ENCODE results near the gene SHISA8. TPM values are rescaled to one million over a fixed set of nuclear protein-coding genes. Genes with fewer than 3 reads are reported as not detected.

SHISA8 gene
- total RNA-seq, 1 donor from 2014 or later = not detected

DNA sequence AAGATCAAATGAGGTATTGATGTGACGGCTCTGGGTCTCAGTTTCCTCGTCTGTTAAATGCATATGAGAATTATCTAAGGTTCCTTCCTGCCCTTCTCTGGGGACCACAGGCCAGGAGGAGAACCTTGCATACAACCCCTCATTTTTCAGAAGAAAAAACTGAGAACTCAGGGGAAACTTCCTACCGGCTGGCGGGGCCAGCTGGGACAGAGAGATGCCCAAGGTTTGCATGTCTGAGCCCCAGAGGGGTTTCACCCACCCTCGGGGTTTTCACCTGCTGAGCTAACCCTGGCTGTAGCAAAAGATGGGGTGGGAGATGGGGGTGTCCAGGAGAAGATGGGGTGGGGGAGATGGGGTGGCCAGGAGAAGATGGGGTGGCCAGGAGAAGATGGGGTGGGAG is 7.5 kb upstream of the SHISA8 start:
- H3K4me3 ChIP-seq = no peak overlapping the region
- no peak overlapping the region for H2AFZ ChIP-seq (replicated peaks)
- H3K27me3 ChIP-seq = peaks cover 100% of the 10 kb centered on the region
- no peak overlapping the region for H3K27ac ChIP-seq
- Mint-ChIP-seq H3K36me3 (peaks cover 2% of the 10 kb centered on the region), H3K27me3 (ENCODE audit: insufficient read depth, low read depth) (peaks cover 32% of the 10 kb centered on the region), H3K27ac (no peak overlapping the region), H3K4me3 (no peak overlapping the region), H3K9me3 (no peaks in the 10 kb centered on the region), H3K4me1 (peaks cover 18% of the 10 kb centered on the region)
- no peaks in the 10 kb centered on the region for H3K79me2 ChIP-seq (ENCODE audit: low read depth)
- peaks cover 13% of the 10 kb centered on the region for H3K4me1 ChIP-seq
- no peaks in the 10 kb centered on the region for H3K36me3 ChIP-seq
- no peak overlapping the region for H3K4me2 ChIP-seq
- H3K9me3 ChIP-seq (ENCODE audit: low read depth) = no peaks in the 10 kb centered on the region
- peaks cover 21% of the 10 kb centered on the region for H3F3A ChIP-seq (ENCODE audit: low read depth)
- DNase-seq (ENCODE audit: low spot score) = no peak
- H3K9ac ChIP-seq = no peak overlapping the region
- no peak for TF ChIP-seq CTCF (IDR thresholded peaks at IDR 0.05)
- TF ChIP-seq EZH2 (IDR thresholded peaks at IDR 0.05) = no peak
- no peak for TF ChIP-seq EZH2phosphoT487 (IDR thresholded peaks at IDR 0.05)
- peaks cover 48% of the 10 kb centered on the region for H4K20me1 ChIP-seq (ENCODE audit: low read depth)

DNA sequence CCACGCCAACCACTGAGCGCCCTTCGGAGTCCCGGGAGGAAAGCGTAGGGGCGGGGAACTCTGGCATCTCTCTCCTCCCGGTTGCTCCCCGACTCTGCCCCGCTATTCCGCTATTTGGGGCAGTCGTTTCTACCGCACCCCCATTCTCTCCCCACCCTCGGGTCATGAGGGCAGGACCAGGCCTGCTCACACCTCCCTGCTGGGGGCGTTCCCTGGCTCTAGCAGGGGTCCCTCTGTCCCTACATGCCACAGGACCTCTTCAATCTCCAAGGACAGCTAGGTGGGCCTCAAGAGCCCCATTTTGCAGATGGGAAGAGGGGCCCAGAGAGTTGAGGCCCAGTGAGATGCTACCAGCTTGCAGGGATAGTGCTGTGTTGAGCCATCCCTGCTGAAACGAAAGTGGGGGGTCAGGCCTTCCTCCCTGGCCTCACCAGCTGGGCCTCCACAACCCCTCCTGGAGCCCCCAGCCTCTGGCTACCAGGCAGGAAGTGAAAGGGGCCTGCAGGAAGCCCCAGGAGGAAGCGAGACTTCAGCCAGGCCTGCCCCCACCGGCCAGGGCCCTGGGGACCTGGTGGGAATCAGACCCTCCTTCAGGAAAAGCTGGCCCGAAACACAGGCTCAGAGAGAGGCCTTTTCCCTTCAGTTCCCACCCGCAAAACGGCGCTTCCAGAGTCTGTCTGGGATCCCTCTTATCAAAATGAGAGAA is 5.5 kb upstream of the SHISA8 start:
- Histone ChIP-seq H3K9me3 (ENCODE audit: low read depth) (no peaks in the 10 kb centered on the region), H3K4me3 (no peak overlapping the region), H3K79me2 (ENCODE audit: low read depth) (no peaks in the 10 kb centered on the region), H3K27me3 (peaks cover 100% of the 10 kb centered on the region), H3K36me3 (no peaks in the 10 kb centered on the region), H2AFZ (replicated peaks) (no peak overlapping the region), H3F3A (ENCODE audit: low read depth) (peaks cover 19% of the 10 kb centered on the region), H3K9ac (no peak overlapping the region), H3K4me2 (peak overlapping the region; percentile 67), H3K27ac (no peak overlapping the region), H3K4me1 (peaks cover 15% of the 10 kb centered on the region), H4K20me1 (ENCODE audit: low read depth) (peaks cover 60% of the 10 kb centered on the region)
- H3K27ac Mint-ChIP-seq = no peak overlapping the region
- peaks cover 45% of the 10 kb centered on the region for H3K27me3 Mint-ChIP-seq (ENCODE audit: insufficient read depth, low read depth)
- H3K4me1 Mint-ChIP-seq = peaks cover 25% of the 10 kb centered on the region
- H3K4me3 Mint-ChIP-seq = no peak overlapping the region
- no peak for DNase-seq (ENCODE audit: low spot score)
- H3K9me3 Mint-ChIP-seq = no peaks in the 10 kb centered on the region
- no peak for TF ChIP-seq CTCF (IDR thresholded peaks at IDR 0.05)
- peak; percentile 13 for TF ChIP-seq EZH2 (IDR thresholded peaks at IDR 0.05)
- peaks cover 2% of the 10 kb centered on the region for H3K36me3 Mint-ChIP-seq

GRCh38 chr22:41919357-41920224 is 4.7 kb upstream of the SHISA8 start:
- Mint-ChIP-seq H3K4me3 (peak overlapping the region; percentile 76), H3K27me3 (ENCODE audit: insufficient read depth, low read depth) (peaks cover 43% of the 10 kb centered on the region), H3K4me1 (peaks cover 20% of the 10 kb centered on the region), H3K36me3 (no peaks in the 10 kb centered on the region), H3K9me3 (no peaks in the 10 kb centered on the region), H3K27ac (no peak overlapping the region)
- peak overlapping the region; percentile 67 for H3K4me2 ChIP-seq
- H3K27me3 ChIP-seq = peaks cover 100% of the 10 kb centered on the region
- H3K9me3 ChIP-seq (ENCODE audit: low read depth) = no peaks in the 10 kb centered on the region
- H3K9ac ChIP-seq = no peak overlapping the region
- peak overlapping the region; percentile 37 for H3K4me3 ChIP-seq
- peaks cover 60% of the 10 kb centered on the region for H4K20me1 ChIP-seq (ENCODE audit: low read depth)
- H2AFZ ChIP-seq (replicated peaks) = no peak overlapping the region
- peaks cover 14% of the 10 kb centered on the region for H3F3A ChIP-seq (ENCODE audit: low read depth)
- H3K4me1 ChIP-seq = peaks cover 20% of the 10 kb centered on the region
- H3K36me3 ChIP-seq = no peaks in the 10 kb centered on the region
- H3K79me2 ChIP-seq (ENCODE audit: low read depth) = no peaks in the 10 kb centered on the region
- peak; percentile 83 for TF ChIP-seq EZH2 (IDR thresholded peaks at IDR 0.05)
- no peak for TF ChIP-seq CTCF (IDR thresholded peaks at IDR 0.05)
- TF ChIP-seq EZH2phosphoT487 (IDR thresholded peaks at IDR 0.05) = peak; percentile 61
- no peak overlapping the region for H3K27ac ChIP-seq
- DNase-seq (ENCODE audit: low spot score) = peak; percentile 53
